Endodermal cell (in vitro differentiated cells): ENCODE results near the gene PTPRN2. TPM values are rescaled to one million over a fixed set of nuclear protein-coding genes. Genes with fewer than 3 reads are reported as not detected.

Experiments
- DNase-seq: peaks from one replicate; pipeline ENCODE4 v3.0.0-alpha.2; 2017
- H3K27ac ChIP-seq: 2 replicates; pipeline ENCODE4 v1.5.1; 2013; ENCODE audit warnings: mild to moderate bottlenecking, low read depth, low read length, moderate library complexity
- H3K27me3 ChIP-seq: 2 replicates; pipeline ENCODE4 v1.6.1; 2013; ENCODE audit warnings: mild to moderate bottlenecking, low read length, moderate library complexity; ENCODE audit not compliant: insufficient read depth, control insufficient read depth, poor library complexity, severe bottlenecking
- H3K36me3 ChIP-seq: 2 replicates; pipeline ENCODE4 v1.7.0; 2013; ENCODE audit warnings: mild to moderate bottlenecking, low read length, moderate library complexity; ENCODE audit not compliant: control insufficient read depth, insufficient read depth
- H3K4me1 ChIP-seq: one replicate; pipeline ENCODE4 v1.7.0; 2013; ENCODE audit warnings: low read length; ENCODE audit not compliant: control insufficient read depth, insufficient read depth
- H3K4me3 ChIP-seq: 2 replicates; pipeline ENCODE4 v1.5.1; 2013; ENCODE audit warnings: mild to moderate bottlenecking, low read length, moderate library complexity
- H3K9ac ChIP-seq: 2 replicates; pipeline ENCODE4 v1.6.1; 2013; ENCODE audit warnings: mild to moderate bottlenecking, low read length, moderate library complexity; ENCODE audit not compliant: poor library complexity, severe bottlenecking; ENCODE audit errors: extremely low read depth
- H3K9me3 ChIP-seq: 2 replicates; pipeline ENCODE4 v1.6.1; 2013; ENCODE audit warnings: mild to moderate bottlenecking, low read length, moderate library complexity; ENCODE audit not compliant: control insufficient read depth
- H3K27ac Mint-ChIP-seq: 2 replicates; pipeline ENCODE4 v1.8.0; 2020; ENCODE audit warnings: mixed read lengths
- H3K27me3 Mint-ChIP-seq: 2 replicates; pipeline ENCODE4 v1.8.0; 2021; ENCODE audit warnings: mild to moderate bottlenecking, mixed read lengths; ENCODE audit not compliant: insufficient read depth
- H3K36me3 Mint-ChIP-seq: 2 replicates; pipeline ENCODE4 v1.8.0; 2020; ENCODE audit warnings: low read depth, mixed read lengths
- H3K4me1 Mint-ChIP-seq: 2 replicates; pipeline ENCODE4 v1.8.0; 2020; ENCODE audit warnings: mixed read lengths
- H3K4me3 Mint-ChIP-seq: 2 replicates; pipeline ENCODE4 v1.8.0; 2020; ENCODE audit warnings: mild to moderate bottlenecking, moderate library complexity, mixed read lengths
- H3K9me3 Mint-ChIP-seq: 2 replicates; pipeline ENCODE4 v1.8.0; 2020; ENCODE audit warnings: mild to moderate bottlenecking, mixed read lengths
- WGBS, 2 experiments: methylation state at CpG; one replicate each; pipeline versions ENCODE4 v1.1.5 to v1.1.7; 2013; ENCODE audit warnings: missing lambda C conversion rate in 2 of 2, mixed read lengths in 1 of 2; ENCODE audit not compliant: insufficient coverage in 1 of 2, insufficient read length in 1 of 2; 5-methylcytosine and 5-hydroxymethylcytosine counted together
- total RNA-seq, 2 donors: library from RNA; stranded (reverse); fragmentation: NEBNext Ultra II Directional in 1 of 2; extraction: Animal tissue kit (Norgen Biotek cat#: 25700) in 1 of 2; gene quantifications; 2 replicates in 1 of 2; 3 replicates in 1 of 2; pipeline ENCODE4 v1.2.1, GENCODE V29; 2021
- TF ChIP-seq, protein P1 (sequence below): fragments of 200-600 bp; sonication (generic); conservative IDR thresholded peaks from 2 replicates; pipeline ENCODE4 v1.5.0; 2021; ENCODE audit warnings: antibody characterized with exemption, mild to moderate bottlenecking

PTPRN2 gene
- total RNA-seq, 2 donors from 2014 or later, result 0.69 to 1.2 TPM

DNA sequence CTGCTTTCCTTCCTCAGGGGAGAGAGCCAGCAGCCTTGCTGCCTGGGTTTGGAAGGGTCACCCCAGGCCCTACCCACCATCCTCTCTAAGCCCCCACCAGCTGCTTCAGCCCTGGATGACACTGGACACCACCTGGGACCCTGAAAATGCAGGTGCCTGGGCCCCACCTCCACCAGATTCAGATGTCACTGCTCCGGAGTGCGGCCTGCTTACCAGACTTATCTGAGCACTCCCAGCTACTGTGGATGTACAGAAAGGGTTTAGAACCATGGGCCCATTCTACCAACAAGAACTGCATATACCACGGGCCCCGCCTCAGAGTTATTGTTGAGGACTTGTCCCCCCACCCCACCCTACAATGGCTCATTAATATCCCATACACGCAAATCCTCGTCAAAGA is 172.3 kb downstream of the PTPRN2 start:
- peaks cover 26% of the 10 kb centered on the region for H3K9me3 Mint-ChIP-seq
- H3K4me1 Mint-ChIP-seq, result no peaks in the 10 kb centered on the region
- no peak overlapping the region for H3K27ac Mint-ChIP-seq
- H3K36me3 Mint-ChIP-seq, result no peaks in the 10 kb centered on the region
- Histone ChIP-seq H3K4me3 (no peak overlapping the region), H3K27ac (no peak overlapping the region), H3K27me3 (no peaks in the 10 kb centered on the region), H3K36me3 (no peaks in the 10 kb centered on the region), H3K9ac (no peak overlapping the region), H3K4me1 (no peaks in the 10 kb centered on the region), H3K9me3 (peaks cover 70% of the 10 kb centered on the region)
- TF ChIP-seq, protein P1, sequence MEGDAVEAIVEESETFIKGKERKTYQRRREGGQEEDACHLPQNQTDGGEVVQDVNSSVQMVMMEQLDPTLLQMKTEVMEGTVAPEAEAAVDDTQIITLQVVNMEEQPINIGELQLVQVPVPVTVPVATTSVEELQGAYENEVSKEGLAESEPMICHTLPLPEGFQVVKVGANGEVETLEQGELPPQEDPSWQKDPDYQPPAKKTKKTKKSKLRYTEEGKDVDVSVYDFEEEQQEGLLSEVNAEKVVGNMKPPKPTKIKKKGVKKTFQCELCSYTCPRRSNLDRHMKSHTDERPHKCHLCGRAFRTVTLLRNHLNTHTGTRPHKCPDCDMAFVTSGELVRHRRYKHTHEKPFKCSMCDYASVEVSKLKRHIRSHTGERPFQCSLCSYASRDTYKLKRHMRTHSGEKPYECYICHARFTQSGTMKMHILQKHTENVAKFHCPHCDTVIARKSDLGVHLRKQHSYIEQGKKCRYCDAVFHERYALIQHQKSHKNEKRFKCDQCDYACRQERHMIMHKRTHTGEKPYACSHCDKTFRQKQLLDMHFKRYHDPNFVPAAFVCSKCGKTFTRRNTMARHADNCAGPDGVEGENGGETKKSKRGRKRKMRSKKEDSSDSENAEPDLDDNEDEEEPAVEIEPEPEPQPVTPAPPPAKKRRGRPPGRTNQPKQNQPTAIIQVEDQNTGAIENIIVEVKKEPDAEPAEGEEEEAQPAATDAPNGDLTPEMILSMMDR, result no peak
- H3K27me3 Mint-ChIP-seq, result no peaks in the 10 kb centered on the region
- H3K4me3 Mint-ChIP-seq, result no peak overlapping the region
- peak; percentile 11 for DNase-seq
- 88 to 89% methylated on average over 3 to 6 of the region's 6 CpGs for WGBS, 2 experiments

DNA sequence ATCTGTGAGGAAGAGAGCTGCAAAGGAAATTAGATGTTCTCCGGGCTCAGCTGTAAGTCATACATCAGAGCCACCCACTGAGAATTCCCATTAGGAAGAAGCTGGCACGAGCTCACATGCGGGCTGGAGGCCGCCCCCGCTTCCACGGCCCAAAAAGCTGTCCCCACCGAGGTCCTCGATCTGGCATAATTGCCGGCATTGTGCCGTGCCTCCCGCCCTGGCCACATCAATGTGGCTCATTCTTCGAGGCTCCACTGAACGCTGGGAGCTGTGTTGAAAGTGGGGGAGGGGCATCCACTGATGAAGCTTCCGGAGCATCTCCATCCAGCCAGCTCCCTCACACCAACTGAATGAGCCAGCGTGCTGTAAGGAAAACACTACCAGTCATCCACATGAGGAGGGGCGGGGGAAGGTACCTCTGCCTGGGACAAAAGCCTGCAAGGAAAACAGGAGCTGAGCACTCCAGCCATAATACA is 173.1 kb downstream of the PTPRN2 start:
- no peak overlapping the region for H3K27ac Mint-ChIP-seq
- whole genome bisulfite sequencing, 2 experiments, result 80 to 90% methylated on average over 7 to 16 of the region's 16 CpGs

DNA sequence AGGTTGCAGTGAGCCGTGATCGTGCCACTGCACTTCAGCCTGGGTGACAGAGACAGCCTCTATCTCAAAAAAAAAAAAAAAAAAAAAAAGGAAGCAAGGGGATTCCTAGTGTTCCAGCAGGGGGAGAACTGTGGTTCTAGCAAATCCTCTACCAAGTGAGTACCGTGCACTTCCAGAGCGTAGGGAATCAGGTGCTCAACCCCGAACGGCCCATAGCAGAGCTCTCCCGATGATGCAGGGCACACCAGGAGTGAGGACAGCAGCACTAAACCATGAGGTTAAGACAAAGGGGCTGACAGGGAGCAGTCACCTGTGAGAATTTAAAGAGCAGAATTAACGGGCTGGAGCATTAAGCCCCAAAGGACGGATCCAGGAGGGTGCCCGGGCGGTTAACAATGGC is 173.6 kb downstream of the PTPRN2 start:
- no peak overlapping the region for H3K27ac Mint-ChIP-seq
- H3K9me3 ChIP-seq, result peaks cover 69% of the 10 kb centered on the region
- H3K27me3 ChIP-seq, result no peaks in the 10 kb centered on the region
- no peak overlapping the region for H3K27ac ChIP-seq
- no peak overlapping the region for H3K4me3 Mint-ChIP-seq
- no peaks in the 10 kb centered on the region for H3K4me1 Mint-ChIP-seq
- no peaks in the 10 kb centered on the region for H3K36me3 ChIP-seq
- WGBS, 2 experiments, result 89% methylated on average over 9 to 11 of the region's 11 CpGs
- H3K4me1 ChIP-seq, result no peaks in the 10 kb centered on the region
- H3K27me3 Mint-ChIP-seq, result no peaks in the 10 kb centered on the region
- no peaks in the 10 kb centered on the region for H3K36me3 Mint-ChIP-seq
- no peak overlapping the region for H3K9ac ChIP-seq
- TF ChIP-seq, protein P1, result peak; percentile 55
- H3K4me3 ChIP-seq, result no peak overlapping the region
- H3K9me3 Mint-ChIP-seq, result peaks cover 21% of the 10 kb centered on the region
- DNase-seq, result peak; percentile 49

More for the DNA sequence above, 173.1 kb downstream of the PTPRN2 start:
- H3K4me1 ChIP-seq, result no peaks in the 10 kb centered on the region
- DNase-seq, result peak; percentile 43
- no peak overlapping the region for H3K9ac ChIP-seq
- no peak overlapping the region for H3K4me3 ChIP-seq
- H3K36me3 Mint-ChIP-seq, result no peaks in the 10 kb centered on the region
- H3K4me3 Mint-ChIP-seq, result no peak overlapping the region
- peaks cover 23% of the 10 kb centered on the region for H3K9me3 Mint-ChIP-seq
- no peaks in the 10 kb centered on the region for H3K4me1 Mint-ChIP-seq
- no peaks in the 10 kb centered on the region for H3K27me3 Mint-ChIP-seq
- no peak overlapping the region for H3K27ac ChIP-seq
- H3K27me3 ChIP-seq, result no peaks in the 10 kb centered on the region
- no peaks in the 10 kb centered on the region for H3K36me3 ChIP-seq
- TF ChIP-seq, protein P1, result no peak
- H3K9me3 ChIP-seq, result peaks cover 69% of the 10 kb centered on the region
